HL-60 (cell line): ENCODE results near the gene SPRING1.
A peak's percentile ranks its signal among the peaks of the same experiment; 100 is the strongest.

ENCODE experiments used
- DNase-seq, 2 experiments: peaks; one replicate each; pipeline ENCODE4 v3.0.0-alpha.2; 2010 to 2020; ENCODE audit warnings: low read depth in 1 of 2, low spot score in 1 of 2
- H3K27ac ChIP-seq: fragments of 250-450 bp; sonication (Bioruptor Pico); replicated peaks from 2 replicates; pipeline ENCODE4 v1.5.1; 2020; ENCODE audit warnings: mild to moderate bottlenecking, moderate library complexity
- H3K27me3 ChIP-seq: fragments of 250-450 bp; sonication (Bioruptor Pico); 2 replicates; pipeline ENCODE4 v1.5.1; 2021; ENCODE audit warnings: mild to moderate bottlenecking, moderate library complexity; ENCODE audit not compliant: insufficient read depth, poor library complexity, severe bottlenecking
- H3K4me3 ChIP-seq: replicated peaks from 2 replicates; pipeline ENCODE4 v1.5.1; 2011; ENCODE audit warnings: mild to moderate bottlenecking, control low read depth, low read length; ENCODE audit not compliant: insufficient read depth
- GABPA ChIP-seq: IDR thresholded peaks from 2 replicates; pipeline ENCODE4 v1.6.1; 2012; ENCODE audit warnings: low read depth
- POLR2AphosphoS5 ChIP-seq: IDR thresholded peaks from 2 replicates; pipeline ENCODE4 v1.6.1; 2012; ENCODE audit warnings: low read depth
- REST ChIP-seq: IDR thresholded peaks from 2 replicates; pipeline ENCODE4 v1.6.1; 2012; ENCODE audit warnings: low read depth; ENCODE audit not compliant: insufficient replicate concordance
- SPI1 ChIP-seq: IDR thresholded peaks from 2 replicates; pipeline ENCODE4 v1.6.1; 2012; ENCODE audit warnings: low read depth, mild to moderate bottlenecking, borderline replicate concordance
- TF ChIP-seq, protein P1 (sequence below): IDR thresholded peaks from one replicate; pipeline ENCODE4 v1.5.1; 2011; ENCODE audit warnings: low read length, control low read depth, inconsistent platforms; ENCODE audit not compliant: insufficient read depth

SPRING1 gene

DNA sequence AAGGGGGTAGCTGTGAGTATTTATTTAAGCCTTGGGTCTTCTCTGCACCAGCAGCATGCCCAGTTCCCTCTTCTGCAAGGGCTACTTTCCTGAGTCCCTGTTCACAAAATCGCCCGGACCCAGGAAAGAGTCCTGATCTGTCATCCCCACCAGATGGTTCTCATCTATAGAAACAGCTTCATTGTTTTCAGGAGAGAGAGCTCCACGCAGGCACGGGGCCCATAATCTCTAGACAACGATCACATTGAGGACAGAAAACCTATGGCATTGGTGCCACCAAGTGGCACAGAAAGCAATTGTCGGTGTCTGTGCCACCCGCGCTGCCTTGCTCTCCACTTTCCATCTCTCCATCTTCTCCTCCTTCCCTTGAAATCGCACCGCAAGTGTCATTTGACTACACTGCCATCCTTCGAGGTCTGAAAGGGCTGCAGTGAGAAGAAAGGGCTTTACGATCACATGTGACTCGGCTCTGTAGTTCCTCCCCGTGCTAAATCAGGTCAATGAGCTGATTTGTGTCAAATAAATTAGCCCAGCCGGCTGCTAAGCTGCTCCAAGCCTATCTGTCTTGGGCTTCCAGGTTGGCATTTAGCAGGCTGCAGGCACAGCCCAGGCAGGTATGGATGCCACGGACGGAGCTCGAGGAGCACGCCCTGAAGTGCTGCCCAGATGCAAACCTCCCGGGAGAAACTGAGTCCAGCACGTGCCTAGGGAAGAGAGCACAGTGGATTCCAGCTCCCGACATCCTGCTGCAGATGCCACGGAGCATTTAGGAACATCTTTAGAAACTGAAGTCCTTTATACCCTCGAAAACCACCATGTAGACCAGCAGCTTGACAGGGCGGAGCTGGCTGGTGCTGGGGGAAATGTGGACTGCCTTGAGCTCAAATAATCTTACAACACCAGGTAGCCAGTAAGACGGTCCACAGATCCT lies 28.8 kb downstream of the SPRING1 start:
- H3K4me3 ChIP-seq, result no peak overlapping the region
- no peaks in the 10 kb centered on the region for H3K27me3 ChIP-seq
- TF ChIP-seq GABPA, result no peak
- TF ChIP-seq, protein P1, sequence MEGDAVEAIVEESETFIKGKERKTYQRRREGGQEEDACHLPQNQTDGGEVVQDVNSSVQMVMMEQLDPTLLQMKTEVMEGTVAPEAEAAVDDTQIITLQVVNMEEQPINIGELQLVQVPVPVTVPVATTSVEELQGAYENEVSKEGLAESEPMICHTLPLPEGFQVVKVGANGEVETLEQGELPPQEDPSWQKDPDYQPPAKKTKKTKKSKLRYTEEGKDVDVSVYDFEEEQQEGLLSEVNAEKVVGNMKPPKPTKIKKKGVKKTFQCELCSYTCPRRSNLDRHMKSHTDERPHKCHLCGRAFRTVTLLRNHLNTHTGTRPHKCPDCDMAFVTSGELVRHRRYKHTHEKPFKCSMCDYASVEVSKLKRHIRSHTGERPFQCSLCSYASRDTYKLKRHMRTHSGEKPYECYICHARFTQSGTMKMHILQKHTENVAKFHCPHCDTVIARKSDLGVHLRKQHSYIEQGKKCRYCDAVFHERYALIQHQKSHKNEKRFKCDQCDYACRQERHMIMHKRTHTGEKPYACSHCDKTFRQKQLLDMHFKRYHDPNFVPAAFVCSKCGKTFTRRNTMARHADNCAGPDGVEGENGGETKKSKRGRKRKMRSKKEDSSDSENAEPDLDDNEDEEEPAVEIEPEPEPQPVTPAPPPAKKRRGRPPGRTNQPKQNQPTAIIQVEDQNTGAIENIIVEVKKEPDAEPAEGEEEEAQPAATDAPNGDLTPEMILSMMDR, result peak; percentile 85
- H3K27ac ChIP-seq, result no peak overlapping the region
- peak in 1 of 2 experiments; percentile 61 for DNase-seq

- TF ChIP-seq SPI1 (no peak), REST (no peak), GABPA (no peak), POLR2AphosphoS5 (no peak)
- TF ChIP-seq, protein P1, result no peak
- no peak overlapping the region for H3K4me3 ChIP-seq
- no peak for DNase-seq
- no peaks in the 10 kb centered on the region for H3K27me3 ChIP-seq
- no peak overlapping the region for H3K27ac ChIP-seq
Observed at GRCh38 chr12:116707751-116708150, 30.1 kb downstream of the SPRING1 start.

DNA sequence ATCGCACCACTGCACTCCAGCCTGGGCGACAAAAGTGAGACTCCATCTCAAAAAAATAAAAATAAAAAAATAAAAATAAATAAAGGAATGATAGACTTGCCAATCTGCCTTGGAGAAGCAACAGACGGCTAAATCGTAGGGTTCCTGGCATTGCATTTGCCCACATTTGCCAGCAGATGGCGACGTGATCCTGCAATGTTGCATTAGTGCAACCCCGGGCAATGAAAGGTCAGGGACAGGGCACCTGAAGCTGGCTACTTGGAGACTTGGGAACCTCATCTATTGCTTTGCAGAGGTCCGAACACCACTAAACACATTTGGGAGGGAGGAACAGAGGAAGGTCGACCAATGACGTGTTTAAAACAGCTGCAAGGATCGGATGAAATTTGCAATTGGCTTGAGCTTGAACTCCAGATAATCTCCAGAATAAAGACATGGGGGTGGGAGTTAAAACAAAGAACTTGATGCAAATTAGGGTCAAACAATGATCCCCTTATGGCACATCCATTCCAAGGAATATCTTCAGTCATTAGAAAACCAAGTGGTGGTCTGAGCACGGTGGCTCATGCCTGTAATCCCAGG lies 34.6 kb downstream of the SPRING1 start:
- H3K27ac ChIP-seq, result no peak overlapping the region
- H3K4me3 ChIP-seq, result no peak overlapping the region
- DNase-seq, result peak; percentile 38 to 68
- H3K27me3 ChIP-seq, result no peaks in the 10 kb centered on the region
- TF ChIP-seq POLR2AphosphoS5 (peak; percentile 51; the same call in 1 of the 2 replicates), GABPA (no peak), SPI1 (no peak), REST (no peak)
- TF ChIP-seq, protein P1, result peak; percentile 90
